ENCODE results near the gene USP50. TPM values are rescaled to one million over a fixed set of nuclear protein-coding genes. Genes with fewer than 3 reads are reported as not detected.

USP50 gene
- total RNA-seq, 1 donor from 2014 or later = not detected

DNA sequence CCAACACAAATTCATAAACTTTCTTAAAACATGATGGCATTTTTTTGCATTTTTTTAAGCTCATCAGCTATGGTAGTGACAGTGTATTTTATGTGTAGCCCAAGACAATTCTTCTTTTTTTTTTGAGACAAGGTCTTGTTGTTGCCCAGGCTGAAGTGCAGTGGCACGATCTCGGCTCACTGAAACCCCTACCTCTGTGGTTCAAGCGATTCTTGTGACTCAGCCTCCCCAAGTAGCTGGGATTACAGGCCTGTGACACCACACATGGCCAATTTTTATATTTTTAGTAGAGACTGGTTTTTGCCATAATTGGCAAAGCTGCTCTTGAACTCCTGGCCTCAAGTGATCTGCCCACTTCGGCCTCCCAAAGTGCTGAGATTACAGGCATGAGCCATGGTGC lies 17.3 kb upstream of the USP50 start:
- TF ChIP-seq, protein P1, sequence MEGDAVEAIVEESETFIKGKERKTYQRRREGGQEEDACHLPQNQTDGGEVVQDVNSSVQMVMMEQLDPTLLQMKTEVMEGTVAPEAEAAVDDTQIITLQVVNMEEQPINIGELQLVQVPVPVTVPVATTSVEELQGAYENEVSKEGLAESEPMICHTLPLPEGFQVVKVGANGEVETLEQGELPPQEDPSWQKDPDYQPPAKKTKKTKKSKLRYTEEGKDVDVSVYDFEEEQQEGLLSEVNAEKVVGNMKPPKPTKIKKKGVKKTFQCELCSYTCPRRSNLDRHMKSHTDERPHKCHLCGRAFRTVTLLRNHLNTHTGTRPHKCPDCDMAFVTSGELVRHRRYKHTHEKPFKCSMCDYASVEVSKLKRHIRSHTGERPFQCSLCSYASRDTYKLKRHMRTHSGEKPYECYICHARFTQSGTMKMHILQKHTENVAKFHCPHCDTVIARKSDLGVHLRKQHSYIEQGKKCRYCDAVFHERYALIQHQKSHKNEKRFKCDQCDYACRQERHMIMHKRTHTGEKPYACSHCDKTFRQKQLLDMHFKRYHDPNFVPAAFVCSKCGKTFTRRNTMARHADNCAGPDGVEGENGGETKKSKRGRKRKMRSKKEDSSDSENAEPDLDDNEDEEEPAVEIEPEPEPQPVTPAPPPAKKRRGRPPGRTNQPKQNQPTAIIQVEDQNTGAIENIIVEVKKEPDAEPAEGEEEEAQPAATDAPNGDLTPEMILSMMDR (IDR thresholded peaks at IDR 0.05; ENCODE audit: insufficient read depth, low read length, severe bottlenecking) = no peak
- H3K4me3 ChIP-seq (ENCODE audit: low read depth, low read length) = no peak overlapping the region
- no peak for FAIRE-seq
- no peak for DNase-seq (ENCODE audit: low read depth)
- no peaks in the 10 kb centered on the region for H3K27me3 ChIP-seq (ENCODE audit: control insufficient read depth, insufficient read depth, low read length)
- peaks cover 3% of the 10 kb centered on the region for H3K36me3 ChIP-seq (ENCODE audit: control insufficient read depth, insufficient read depth, low read length)

DNA sequence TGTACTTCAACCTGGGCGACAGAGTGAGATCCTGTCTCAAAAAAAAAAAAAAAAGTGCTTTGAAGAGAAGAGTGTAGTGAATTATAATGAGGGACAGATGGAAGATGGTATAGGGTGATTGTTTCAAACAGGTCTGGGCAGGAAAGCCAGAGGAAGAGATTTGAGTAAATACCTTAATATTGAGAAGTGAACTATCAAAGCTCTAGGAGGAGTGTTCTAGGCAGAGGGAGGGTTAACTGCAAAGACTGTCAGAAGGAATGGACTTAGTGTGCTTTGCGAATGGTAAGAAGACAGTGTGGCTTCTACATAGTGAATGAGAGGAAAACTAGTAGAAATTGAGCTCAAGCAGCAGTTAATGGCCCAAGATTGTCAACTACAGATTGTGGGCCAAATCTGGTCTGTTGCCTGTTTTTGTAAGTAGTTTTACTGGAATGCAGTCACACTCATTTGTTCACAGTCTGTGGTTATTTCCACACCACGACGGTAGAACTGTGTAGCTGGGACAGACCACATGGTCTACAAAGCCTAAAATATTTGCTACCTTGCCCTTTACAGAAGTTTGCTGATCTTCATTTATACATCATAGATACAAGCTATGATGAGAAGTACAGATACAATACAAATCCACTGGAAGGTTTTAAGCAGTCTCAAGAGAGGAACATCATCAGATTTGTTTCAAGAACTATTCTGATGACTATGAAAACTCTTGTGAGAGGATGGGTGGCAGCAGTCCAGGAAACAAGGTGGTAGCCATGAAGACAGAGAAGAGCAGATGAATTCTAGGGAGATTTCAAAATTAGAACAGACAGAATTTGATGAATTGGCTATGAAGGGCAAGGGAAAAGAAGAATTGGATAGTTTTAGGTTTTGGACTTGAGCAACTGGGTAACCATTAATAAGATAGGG lies 16.5 kb upstream of the USP50 start:
- Histone ChIP-seq H3K36me3 (ENCODE audit: control insufficient read depth, insufficient read depth, low read length) (peaks cover 3% of the 10 kb centered on the region), H3K4me3 (ENCODE audit: low read depth, low read length) (no peak overlapping the region), H3K27me3 (ENCODE audit: control insufficient read depth, insufficient read depth, low read length) (no peaks in the 10 kb centered on the region)
- TF ChIP-seq, protein P1 (IDR thresholded peaks at IDR 0.05; ENCODE audit: insufficient read depth, low read length, severe bottlenecking) = no peak
- FAIRE-seq (no peak), DNase-seq (ENCODE audit: low read depth) (peak; percentile 3)

DNA sequence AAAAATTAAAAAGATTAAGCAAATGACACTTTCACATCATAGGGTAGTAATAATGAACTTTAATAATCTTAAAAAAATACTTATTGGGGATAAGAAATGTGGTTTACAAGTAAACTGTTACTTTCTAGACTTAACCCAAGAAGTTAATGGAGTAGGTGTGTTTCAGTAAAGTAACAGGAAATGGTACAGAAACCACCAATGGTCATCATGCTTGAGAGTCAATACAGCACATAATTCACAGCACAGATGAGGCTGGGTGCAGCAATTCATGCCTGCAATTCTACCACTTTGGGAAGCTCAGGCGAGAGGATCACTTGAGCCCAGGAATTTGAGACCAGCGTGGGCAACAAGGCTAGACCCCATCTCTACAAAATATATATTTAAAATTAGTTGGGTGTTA lies 11.5 kb upstream of the USP50 start:
- peaks cover 3% of the 10 kb centered on the region for H3K36me3 ChIP-seq (ENCODE audit: control insufficient read depth, insufficient read depth, low read length)
- no peak for FAIRE-seq

DNA sequence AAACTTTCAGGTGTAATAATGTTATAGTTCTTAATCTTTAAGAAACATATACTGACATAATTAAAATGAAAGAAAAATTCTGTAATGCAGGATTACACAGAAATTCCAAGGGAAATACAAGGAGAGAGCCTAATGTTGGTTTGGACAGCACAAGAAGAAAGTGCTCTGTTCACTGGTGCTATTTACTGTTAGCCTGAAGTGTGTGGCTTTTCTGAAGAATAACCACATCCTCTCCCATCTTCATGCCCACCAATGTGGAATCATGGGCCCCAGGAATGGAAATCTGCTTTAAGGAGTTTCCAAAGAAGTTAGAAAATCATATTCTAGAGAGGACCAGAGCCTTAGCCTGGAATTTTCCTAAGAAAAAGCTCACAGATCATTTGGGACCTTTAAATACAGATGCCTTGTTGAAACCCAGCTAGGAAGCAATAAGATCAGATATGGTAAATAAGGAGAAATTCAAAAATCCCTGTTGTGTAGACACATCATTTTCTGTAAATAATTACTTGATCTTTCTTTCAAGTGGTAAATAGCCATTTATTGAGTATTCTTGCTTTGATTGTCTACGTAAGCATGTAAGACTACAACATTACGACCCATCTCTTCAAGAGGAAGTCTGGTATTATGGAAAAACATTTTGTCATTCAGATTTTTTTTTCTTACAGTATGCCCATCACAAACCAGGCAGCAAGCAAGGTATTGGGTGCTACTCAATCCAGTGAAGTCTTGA lies 10.3 kb upstream of the USP50 start:
- H3K4me3 ChIP-seq (ENCODE audit: low read depth, low read length) = no peak overlapping the region
- DNase-seq (ENCODE audit: low read depth) (no peak), FAIRE-seq (no peak)
- no peaks in the 10 kb centered on the region for H3K27me3 ChIP-seq (ENCODE audit: control insufficient read depth, insufficient read depth, low read length)
- no peaks in the 10 kb centered on the region for H3K36me3 ChIP-seq (ENCODE audit: control insufficient read depth, insufficient read depth, low read length)
- TF ChIP-seq, protein P1 (IDR thresholded peaks at IDR 0.05; ENCODE audit: insufficient read depth, low read length, severe bottlenecking) = no peak

More for the DNA sequence above, 11.5 kb upstream of the USP50 start:
- H3K4me3 ChIP-seq (ENCODE audit: low read depth, low read length) = no peak overlapping the region
- no peak for DNase-seq (ENCODE audit: low read depth)
- TF ChIP-seq, protein P1 (IDR thresholded peaks at IDR 0.05; ENCODE audit: insufficient read depth, low read length, severe bottlenecking) = no peak
- no peaks in the 10 kb centered on the region for H3K27me3 ChIP-seq (ENCODE audit: control insufficient read depth, insufficient read depth, low read length)

DNA sequence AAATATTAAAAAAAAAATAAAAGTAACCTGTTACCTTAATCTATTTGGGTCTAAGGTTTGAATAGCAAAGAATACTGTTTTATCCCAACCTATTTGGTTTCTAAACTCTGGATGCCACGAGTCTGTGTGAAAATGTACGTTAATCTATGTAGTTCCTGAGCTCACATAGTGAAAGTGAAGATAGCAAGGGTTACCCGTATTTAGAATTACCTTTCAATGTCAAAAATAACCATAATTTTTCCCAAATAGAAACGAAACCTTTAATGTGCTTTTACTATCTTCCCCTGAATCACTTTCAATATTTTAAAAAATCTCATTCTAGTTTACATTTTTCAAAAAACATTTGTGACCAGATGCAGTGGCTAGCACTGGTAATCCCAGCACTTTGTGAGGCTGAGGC lies 5.8 kb upstream of the USP50 start:
- FAIRE-seq = no peak
- Histone ChIP-seq H3K36me3 (ENCODE audit: control insufficient read depth, insufficient read depth, low read length) (no peaks in the 10 kb centered on the region), H3K27me3 (ENCODE audit: control insufficient read depth, insufficient read depth, low read length) (no peaks in the 10 kb centered on the region), H3K4me3 (ENCODE audit: low read depth, low read length) (no peak overlapping the region)
- TF ChIP-seq, protein P1 (IDR thresholded peaks at IDR 0.05; ENCODE audit: insufficient read depth, low read length, severe bottlenecking) = no peak
- DNase-seq (ENCODE audit: low read depth) = no peak
